Measurements from ENCODE around the gene MARF1.

GRCh38 chr16:15616012-15616411, 26.9 kb downstream of the MARF1 start:
- TF ChIP-seq POLR2A (IDR thresholded peaks at IDR 0.05; ENCODE audit: low read depth, low read length) (no peak), TAF1 (IDR thresholded peaks at IDR 0.05; ENCODE audit: borderline replicate concordance, low read depth, low read length) (no peak), POLR2AphosphoS5 (IDR thresholded peaks at IDR 0.05; ENCODE audit: low read depth, low read length) (no peak)

Data from GM12892 (cell line).